IMR-90 (cell line): ENCODE data around the gene RAD51C. TPM values are rescaled to one million over a fixed set of nuclear protein-coding genes. Genes with fewer than 3 reads are reported as not detected.

Source experiments
- ATAC-seq: fragments of 200-7000 bp; cut with Tn5 transposase; 2 replicates; pipeline ENCODE4 v1.9.1; 2020; ENCODE audit warnings: low read depth, mild to moderate bottlenecking, moderate library complexity
- BruUV-seq: library from RNA; stranded (reverse); fragments of 400-500 nt; replicated peaks from 2 replicates; lab custom pipeline; 2021; lab: Mats Ljungman, UMichigan
- CTCF ChIA-PET: fragments of 300-600 bp; formaldehyde crosslinking; extraction: SDS; loops from one replicate; lab custom pipeline; 2021; ENCODE audit warnings: antibody characterized with exemption; lab: Yijun Ruan, JAX
- POLR2A ChIA-PET: fragments of 300-600 bp; sonication (Branson Sonifier 250); formaldehyde crosslinking; loops from one replicate; lab custom pipeline; 2022; ENCODE audit warnings: antibody characterized with exemption; ENCODE audit not compliant: unreplicated experiment; lab: Charles Lee
- DNase-seq: peaks from one replicate; pipeline ENCODE4 v3.0.0; 2013
- H2AFZ ChIP-seq: replicated peaks from 2 replicates; pipeline ENCODE3; 2013; ENCODE audit warnings: low read length, mild to moderate bottlenecking; ENCODE audit not compliant: poor library complexity
- H2AK5ac ChIP-seq: 2 replicates; pipeline ENCODE4 v1.6.1; 2013; ENCODE audit warnings: low read depth, low read length, inconsistent platforms
- H2AK9ac ChIP-seq: replicated peaks from 2 replicates; pipeline ENCODE3; 2013; ENCODE audit warnings: mild to moderate bottlenecking, low read depth, low read length, moderate library complexity; ENCODE audit not compliant: poor library complexity
- H2BK120ac ChIP-seq: 2 replicates; pipeline ENCODE4 v1.6.1; 2013; ENCODE audit warnings: low read depth, low read length, inconsistent platforms
- H2BK15ac ChIP-seq: 3 replicates; pipeline ENCODE4 v1.6.1; 2013; ENCODE audit warnings: low read depth, low read length, inconsistent platforms
- H2BK20ac ChIP-seq: 2 replicates; pipeline ENCODE4 v1.6.1; 2013; ENCODE audit warnings: low read depth, mild to moderate bottlenecking, inconsistent platforms, low read length, moderate library complexity
- H2BK5ac ChIP-seq: 2 replicates; pipeline ENCODE4 v1.6.1; 2013; ENCODE audit warnings: mild to moderate bottlenecking, low read depth, low read length, inconsistent platforms; ENCODE audit not compliant: poor library complexity, severe bottlenecking
- H3K14ac ChIP-seq: replicated peaks from 2 replicates; pipeline ENCODE4 v1.6.1; 2013; ENCODE audit warnings: low read depth, low read length, inconsistent platforms
- H3K18ac ChIP-seq: 2 replicates; pipeline ENCODE4 v1.6.1; 2013; ENCODE audit warnings: low read depth, low read length, control low read depth
- H3K23ac ChIP-seq: 2 replicates; pipeline ENCODE4 v1.6.1; 2013; ENCODE audit warnings: low read depth, low read length, inconsistent platforms
- H3K27ac ChIP-seq: 2 replicates; pipeline ENCODE4 v1.5.1; 2013; ENCODE audit warnings: mild to moderate bottlenecking, control low read depth, low read length; ENCODE audit not compliant: insufficient read depth
- H3K27me3 ChIP-seq: 2 replicates; pipeline ENCODE4 v1.6.1; 2013; ENCODE audit warnings: low read length; ENCODE audit not compliant: control insufficient read depth, insufficient read depth
- H3K36me3 ChIP-seq: 2 replicates; pipeline ENCODE4 v1.6.1; 2013; ENCODE audit warnings: low read length, mixed read lengths; ENCODE audit not compliant: control insufficient read depth, insufficient read depth
- H3K4ac ChIP-seq: 2 replicates; pipeline ENCODE4 v1.6.1; 2013; ENCODE audit warnings: low read depth, low read length, inconsistent platforms
- H3K4me1 ChIP-seq: 2 replicates; pipeline ENCODE4 v1.6.1; 2013; ENCODE audit warnings: low read length, mixed read lengths; ENCODE audit not compliant: control insufficient read depth, insufficient read depth
- H3K4me2 ChIP-seq: 2 replicates; pipeline ENCODE4 v1.6.1; 2013; ENCODE audit warnings: low read depth, mild to moderate bottlenecking, control low read depth, low read length, moderate library complexity
- H3K4me3 ChIP-seq: 2 replicates; pipeline ENCODE4 v1.5.1; 2013; ENCODE audit warnings: low read depth, mild to moderate bottlenecking, control low read depth, low read length, moderate library complexity; ENCODE audit not compliant: insufficient read depth
- H3K56ac ChIP-seq: 2 replicates; pipeline ENCODE4 v1.6.1; 2013; ENCODE audit warnings: low read length, inconsistent platforms; ENCODE audit not compliant: insufficient read depth; ENCODE audit errors: extremely low read depth
- H3K79me1 ChIP-seq, 2 experiments: 2 replicates each; pipeline ENCODE4 v1.6.1; 2013; ENCODE audit warnings: low read length in 2 of 2, inconsistent platforms in 1 of 2, low read depth in 1 of 2
- H3K9ac ChIP-seq: 2 replicates; pipeline ENCODE4 v1.6.1; 2013; ENCODE audit warnings: low read depth, low read length, control low read depth
- H3K9me1 ChIP-seq: 2 replicates; pipeline ENCODE4 v1.6.1; 2013; ENCODE audit warnings: low read length, inconsistent platforms; ENCODE audit not compliant: insufficient read depth
- H3K9me3 ChIP-seq: 2 replicates; pipeline ENCODE4 v1.6.1; 2013; ENCODE audit warnings: low read length; ENCODE audit not compliant: control insufficient read depth, insufficient read depth
- H4K20me1 ChIP-seq: 2 replicates; pipeline ENCODE4 v1.6.1; 2013; ENCODE audit warnings: low read length, inconsistent platforms; ENCODE audit not compliant: insufficient read depth
- H4K5ac ChIP-seq: 2 replicates; pipeline ENCODE4 v1.6.1; 2013; ENCODE audit warnings: mild to moderate bottlenecking, low read depth, low read length, control low read depth
- H4K8ac ChIP-seq, 2 experiments: 2 replicates each; pipeline ENCODE4 v1.6.1; 2013; ENCODE audit warnings: low read depth in 2 of 2, low read length in 2 of 2, control low read depth in 1 of 2, inconsistent platforms in 1 of 2
- H4K91ac ChIP-seq: 2 replicates; pipeline ENCODE4 v1.6.1; 2013; ENCODE audit warnings: low read depth, low read length, inconsistent platforms; ENCODE audit not compliant: insufficient read depth
- BHLHE40 ChIP-seq: fragments of 150-350 bp; IDR thresholded peaks from 2 replicates; pipeline ENCODE4 v1.6.1; 2016; ENCODE audit warnings: mild to moderate bottlenecking, low read depth, low read length
- CEBPB ChIP-seq: IDR thresholded peaks from 2 replicates; pipeline ENCODE4 v1.6.1; 2012; ENCODE audit warnings: low read depth, low read length, improper control_type of control experiment
- CTCF ChIP-seq: conservative IDR thresholded peaks from 2 replicates; pipeline ENCODE4 v1.5.1; 2012; ENCODE audit warnings: mild to moderate bottlenecking, low read depth, low read length, improper control_type of control experiment
- FOS ChIP-seq: fragments of 150-350 bp; IDR thresholded peaks from 2 replicates; pipeline ENCODE4 v1.6.1; 2016; ENCODE audit warnings: low read depth, low read length
- MAFK ChIP-seq: IDR thresholded peaks from 2 replicates; pipeline ENCODE4 v1.6.1; 2012; ENCODE audit warnings: low read depth, low read length, improper control_type of control experiment
- MXI1 ChIP-seq: IDR thresholded peaks from 2 replicates; pipeline ENCODE4 v1.6.1; 2012; ENCODE audit warnings: low read depth, mild to moderate bottlenecking, low read length, moderate library complexity, borderline replicate concordance
- NFE2L2 ChIP-seq: fragments of 150-350 bp; IDR thresholded peaks from 2 replicates; pipeline ENCODE4 v1.6.1; 2016; ENCODE audit warnings: low read depth, mild to moderate bottlenecking, low read length
- POLR2A ChIP-seq: IDR thresholded peaks from 2 replicates; pipeline ENCODE4 v1.6.1; 2012; ENCODE audit warnings: mild to moderate bottlenecking, low read depth, low read length
- RAD21 ChIP-seq: IDR thresholded peaks from 2 replicates; pipeline ENCODE4 v1.6.1; 2012; ENCODE audit warnings: low read length, improper control_type of control experiment
- RCOR1 ChIP-seq: IDR thresholded peaks from 2 replicates; pipeline ENCODE4 v1.6.1; 2012; ENCODE audit warnings: mild to moderate bottlenecking, low read length, improper control_type of control experiment; ENCODE audit not compliant: insufficient replicate concordance
- RFX5 ChIP-seq: IDR thresholded peaks from 2 replicates; pipeline ENCODE4 v1.8.0; 2012; ENCODE audit warnings: low read depth, mild to moderate bottlenecking, low read length, moderate library complexity
- USF2 ChIP-seq: fragments of 150-350 bp; IDR thresholded peaks from 2 replicates; pipeline ENCODE4 v1.6.1; 2017; ENCODE audit warnings: mild to moderate bottlenecking, antibody characterized with exemption, low read length, low read depth
- WGBS, 2 experiments: methylation state at CpG; one replicate each; pipeline versions ENCODE4 v1.1.5 to v1.1.7; 2013; ENCODE audit warnings: missing lambda C conversion rate in 2 of 2; ENCODE audit not compliant: insufficient read length in 1 of 2; ENCODE audit errors: extremely low coverage in 2 of 2; 5-methylcytosine and 5-hydroxymethylcytosine counted together
- dilution Hi-C: fragments of 300-500 bp; cut with HindIII; formaldehyde crosslinking; loops from one replicate; pipeline ENCODE4 v1.14.3; 2018; ENCODE audit warnings: low sequenced_read_pairs; ENCODE audit not compliant: unreplicated experiment
- in situ Hi-C: fragments of 300-500 bp; cut with MboI; formaldehyde crosslinking; loops from 3 replicates; pipeline ENCODE4 v1.14.3; 2019; ENCODE audit warnings: low sequenced_read_pairs, inconsistent platforms, mixed read lengths
- intact Hi-C: fragments of 100-400 bp; cut with micrococcal nuclease; formaldehyde crosslinking; loops from 2 replicates; pipeline ENCODE4 v1.10.0; 2022
- polyA plus RNA-seq, 3 experiments: library from polyadenylated mRNA; depleted of rRNA; stranded (reverse); fragments of >200 nt; gene quantifications; 2 replicates each; pipeline ENCODE4 v1.2.3, GENCODE V29; 2012; ENCODE audit warnings: low replicate concordance in 1 of 3
- total RNA-seq: library from RNA; depleted of rRNA; stranded (reverse); fragments of >200 nt; gene quantifications from 2 replicates; pipeline ENCODE4 v1.2.3, GENCODE V29; 2012

Gene RAD51C
- total and polyA plus RNA-seq, 2 of the 4 experiments (the other 2 are of a cell fraction), result 21.1 to 28.3 TPM

- H3K23ac ChIP-seq, result no peak overlapping the region
- H4K5ac ChIP-seq, result no peak overlapping the region
- H2AK5ac ChIP-seq, result no peak overlapping the region
- no peak overlapping the region for H3K27ac ChIP-seq
- no peak overlapping the region for H2BK5ac ChIP-seq
- no peak overlapping the region for H3K14ac ChIP-seq
- H3K9me3 ChIP-seq, result no peaks in the 10 kb centered on the region; the same call in 1 of the 2 replicates
- BruUV-seq, result no TSS peak
- H3K4ac ChIP-seq, result no peak overlapping the region
- no peaks in the 10 kb centered on the region; the same call in 1 of the 2 replicates for H3K27me3 ChIP-seq
- no peak overlapping the region for H2AK9ac ChIP-seq
- dilution Hi-C loops (no loop called here), intact Hi-C loops (no loop called here), in situ Hi-C loops (no loop called here)
- no peak overlapping the region for H2BK20ac ChIP-seq
- no peak overlapping the region for H3K18ac ChIP-seq
- H3K9me1 ChIP-seq, result peaks cover 2% of the 10 kb centered on the region; the same call in 1 of the 2 replicates
- H2AFZ ChIP-seq, result no peak overlapping the region
- DNase-seq (no peak), ATAC-seq (no peak)
- ChIA-PET POLR2A (no interaction called here), CTCF (no interaction called here)
- H3K4me1 ChIP-seq, result peaks cover 3% of the 10 kb centered on the region
- no peak overlapping the region for H3K56ac ChIP-seq
- H3K4me3 ChIP-seq, result no peak overlapping the region
- H4K91ac ChIP-seq, result no peak overlapping the region
- H2BK120ac ChIP-seq, result no peak overlapping the region
- no peaks in the 10 kb centered on the region for H3K36me3 ChIP-seq
- no CpG with 5 or more reads among the region's 2 CpGs for WGBS, 2 experiments
- H2BK15ac ChIP-seq, result no peak overlapping the region
- no peaks in the 10 kb centered on the region for H4K20me1 ChIP-seq
- no peak for TF ChIP-seq POLR2A
- TF ChIP-seq RFX5, result no peak
- TF ChIP-seq RCOR1, result no peak
- no peak for TF ChIP-seq MXI1
- no peak for TF ChIP-seq NFE2L2
- TF ChIP-seq MAFK, result no peak
- no peak for TF ChIP-seq RAD21
- no peak for TF ChIP-seq BHLHE40
- TF ChIP-seq FOS, result no peak
- no peak for TF ChIP-seq CEBPB
- TF ChIP-seq CTCF, result no peak
- no peak for TF ChIP-seq USF2
- no peak overlapping the region for H3K9ac ChIP-seq
- peaks cover 4 to 16% of the 10 kb centered on the region in 2 experiments for H3K79me1 ChIP-seq
- no peak overlapping the region for H3K4me2 ChIP-seq
- no peak overlapping the region for H4K8ac ChIP-seq
Observed at GRCh38 chr17:58688521-58688920, 3.9 kb upstream of the RAD51C start.
